Epidermal melanocyte (primary cell): ENCODE data around the gene EIF5.

Source experiments
- DNase-seq: peaks from one replicate; pipeline ENCODE4 v3.0.0; 2011; ENCODE audit warnings: low spot score; ENCODE audit not compliant: insufficient read length

The EIF5 gene

DNA sequence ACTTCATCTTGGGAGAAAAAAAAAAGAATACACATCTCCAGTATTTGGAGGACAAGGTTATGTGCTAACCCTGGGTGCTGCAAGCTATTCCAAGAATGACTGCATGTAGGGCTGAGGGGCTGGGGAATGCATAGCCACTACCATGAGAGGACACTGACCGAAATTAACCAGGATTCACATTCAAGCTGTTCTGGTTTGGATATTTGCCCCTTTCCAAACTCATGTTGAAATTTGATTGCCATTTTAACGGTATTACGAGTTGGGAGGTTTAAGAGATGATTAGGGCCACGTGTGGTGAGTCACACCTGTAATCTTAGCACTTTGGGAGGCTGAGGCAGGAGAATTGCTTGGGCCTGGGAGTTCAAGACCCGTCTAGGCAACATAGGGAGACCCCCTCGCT is 32.7 kb downstream of the EIF5 start:
- DNase-seq: no peak

DNA sequence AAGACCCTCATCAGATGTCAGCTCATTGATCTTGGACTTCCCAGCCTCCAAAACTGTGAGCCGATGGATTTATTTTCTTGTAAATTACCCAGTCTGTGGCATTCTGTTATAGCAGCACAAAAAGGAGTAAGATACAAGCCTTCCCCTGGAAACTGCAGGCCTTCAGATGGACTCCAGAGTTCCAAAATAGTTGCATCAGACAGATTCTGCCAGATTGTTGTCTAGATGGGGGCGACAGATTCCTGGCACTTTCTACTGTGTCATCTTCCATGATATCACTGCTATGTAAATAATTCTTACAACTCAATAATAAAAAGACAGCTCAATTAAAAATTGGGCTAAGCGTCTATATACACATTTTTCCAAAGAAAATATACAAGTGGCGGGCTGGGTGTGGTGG is 34.0 kb downstream of the EIF5 start:
- DNase-seq: no peak

DNA sequence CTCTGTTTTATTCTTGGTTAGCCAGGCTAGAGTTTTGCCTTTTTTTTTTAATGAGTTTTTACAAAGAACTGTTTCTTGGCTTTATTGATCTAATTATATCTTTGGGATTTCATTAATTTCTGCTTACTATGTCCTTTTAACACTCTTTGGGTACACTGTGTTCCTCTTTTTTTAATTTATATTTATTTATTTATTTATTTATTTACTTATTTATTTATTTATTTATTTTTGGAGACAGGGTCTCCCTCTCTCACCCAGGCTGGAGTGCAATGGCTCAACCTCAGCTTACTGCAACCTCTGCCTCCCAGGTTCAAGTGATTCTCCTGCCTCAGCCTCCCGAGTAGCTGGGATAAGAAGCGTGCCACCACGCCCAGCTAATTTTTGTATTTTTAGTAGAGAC is 36.0 kb downstream of the EIF5 start:
- no peak for DNase-seq

DNA sequence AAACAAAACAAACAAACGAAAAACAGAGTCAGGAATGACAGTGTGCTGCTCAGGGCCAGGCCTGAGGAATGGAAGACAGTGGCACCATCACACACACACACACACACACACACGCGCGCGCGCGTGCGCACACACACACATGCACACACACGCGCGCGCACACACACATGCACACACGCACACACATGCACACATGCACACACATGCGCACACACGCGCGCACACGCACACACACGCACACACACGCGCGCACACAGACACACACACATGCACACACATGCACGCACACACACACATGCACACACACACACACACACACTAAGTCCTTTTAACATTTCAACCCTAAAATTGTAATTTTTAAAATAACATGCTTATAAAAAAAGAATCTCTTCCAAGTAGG is 38.0 kb downstream of the EIF5 start:
- DNase-seq: no peak

DNA sequence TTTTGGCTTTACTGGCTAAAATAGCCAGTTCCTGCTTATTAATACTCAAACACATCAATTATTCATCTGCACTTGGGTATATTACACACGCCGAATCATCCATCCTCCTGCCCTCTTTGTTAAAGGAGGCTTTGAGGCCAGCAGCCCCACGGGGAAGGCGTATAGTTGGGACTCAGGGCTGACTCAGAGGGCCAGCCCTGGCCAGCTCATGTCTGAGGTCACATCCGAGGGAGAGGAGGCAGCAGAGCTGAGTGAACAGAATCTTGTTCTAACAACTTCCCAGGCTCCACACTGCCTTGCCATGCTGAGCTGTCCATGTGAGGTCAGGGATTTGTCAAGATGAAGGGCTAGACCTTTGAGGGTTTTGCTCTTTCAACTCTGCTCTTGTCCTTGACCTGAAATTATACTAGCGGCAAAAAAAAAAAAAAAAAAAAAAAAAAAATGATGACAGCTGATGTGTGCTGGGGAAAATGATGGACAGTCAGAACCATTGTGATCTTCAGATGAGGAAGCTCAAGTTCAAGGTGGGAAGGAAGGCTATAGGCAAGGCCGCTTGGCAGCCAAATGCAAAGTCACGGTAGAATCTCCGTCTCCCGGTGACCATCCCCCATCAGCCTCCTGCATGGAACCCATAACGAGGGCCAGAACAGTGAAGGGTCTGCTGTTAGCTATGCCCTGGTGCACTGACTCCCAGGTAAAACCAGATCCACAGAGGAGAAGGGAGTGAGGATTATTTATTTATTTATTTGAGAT is 38.7 kb downstream of the EIF5 start:
- no peak for DNase-seq

DNA sequence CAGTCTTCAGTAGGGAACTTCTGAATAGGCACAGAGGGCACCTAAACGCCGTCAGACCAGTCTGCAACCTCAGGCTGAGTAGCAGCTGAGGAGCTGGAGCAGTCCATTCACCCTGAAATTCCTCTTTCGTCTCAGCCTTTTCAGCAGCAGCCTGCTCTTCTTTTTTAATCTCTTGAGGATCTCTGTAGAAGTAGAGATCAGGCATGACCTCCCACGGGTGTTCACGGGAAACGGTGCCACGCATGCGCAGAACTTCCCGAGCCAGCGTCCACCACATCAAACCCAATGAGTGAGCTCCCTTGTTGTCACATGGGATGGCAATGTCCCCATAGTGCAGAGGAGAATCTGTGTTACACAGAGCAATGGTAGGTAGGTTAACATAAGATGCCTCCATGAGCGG is 40.1 kb downstream of the EIF5 start:
- no peak for DNase-seq

DNA sequence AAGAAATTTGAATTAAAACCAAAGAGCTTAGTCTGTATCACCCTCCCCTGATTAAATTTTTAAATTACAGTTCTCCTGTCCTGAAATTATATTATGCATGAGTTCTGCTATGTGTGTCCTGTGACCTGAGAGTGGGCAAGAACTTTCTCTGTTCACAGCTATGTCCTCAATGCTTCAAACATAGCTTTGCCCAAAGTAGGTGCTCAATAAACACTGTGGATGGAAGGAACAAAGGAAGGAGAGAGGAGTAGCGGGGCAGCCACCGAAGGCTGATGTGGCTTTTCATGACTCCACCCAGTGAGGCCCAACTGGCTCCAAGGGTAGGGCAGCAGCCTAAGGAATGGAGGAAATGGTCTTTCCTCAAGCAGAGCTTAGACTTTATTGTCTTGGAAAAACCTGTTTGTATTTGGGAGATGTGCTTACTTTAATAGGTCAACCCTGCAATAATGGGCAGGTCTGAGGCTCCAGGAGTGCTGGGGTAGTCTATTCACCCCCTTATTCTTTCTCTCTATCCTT is 43.5 kb downstream of the EIF5 start:
- DNase-seq: no peak

DNA sequence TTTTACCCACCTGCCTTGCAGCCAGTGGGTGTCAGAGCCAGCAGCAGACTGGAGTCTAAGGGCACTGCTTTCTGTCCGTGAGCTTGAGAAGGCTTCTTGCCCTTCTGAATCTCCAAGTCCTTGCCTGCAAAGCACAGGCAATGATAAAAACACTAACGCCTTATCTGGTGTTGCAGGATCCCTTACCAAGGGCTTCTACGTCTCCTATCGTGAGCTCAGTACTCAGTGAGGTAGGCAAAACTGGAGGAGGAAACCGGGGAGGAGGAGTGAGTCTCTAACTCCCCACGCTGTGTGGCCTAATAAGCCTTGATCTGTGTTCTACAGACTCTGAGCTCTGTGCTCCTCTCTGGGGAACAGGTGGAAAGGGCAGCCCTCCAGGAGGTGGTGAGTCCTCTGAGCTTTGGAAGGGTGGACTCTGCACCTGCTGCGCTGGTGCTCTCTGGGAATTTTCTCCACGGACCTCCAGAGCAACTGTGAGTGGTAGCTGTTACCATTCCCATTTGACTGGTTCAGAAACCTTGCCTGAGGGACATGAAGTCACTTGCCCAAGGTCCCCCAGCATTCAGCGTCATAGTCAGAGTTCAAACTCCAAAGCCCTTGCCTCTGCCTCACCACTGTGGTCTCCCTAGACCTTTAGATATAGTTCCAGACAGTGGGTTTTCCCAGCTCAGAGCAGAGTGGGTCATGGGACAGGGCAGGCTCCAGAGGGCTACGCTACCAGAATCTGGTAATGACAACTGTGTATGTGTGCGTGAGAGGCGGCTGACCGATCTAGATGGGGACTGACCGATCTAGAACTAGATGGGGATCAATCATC is 44.2 kb downstream of the EIF5 start:
- DNase-seq: no peak

DNA sequence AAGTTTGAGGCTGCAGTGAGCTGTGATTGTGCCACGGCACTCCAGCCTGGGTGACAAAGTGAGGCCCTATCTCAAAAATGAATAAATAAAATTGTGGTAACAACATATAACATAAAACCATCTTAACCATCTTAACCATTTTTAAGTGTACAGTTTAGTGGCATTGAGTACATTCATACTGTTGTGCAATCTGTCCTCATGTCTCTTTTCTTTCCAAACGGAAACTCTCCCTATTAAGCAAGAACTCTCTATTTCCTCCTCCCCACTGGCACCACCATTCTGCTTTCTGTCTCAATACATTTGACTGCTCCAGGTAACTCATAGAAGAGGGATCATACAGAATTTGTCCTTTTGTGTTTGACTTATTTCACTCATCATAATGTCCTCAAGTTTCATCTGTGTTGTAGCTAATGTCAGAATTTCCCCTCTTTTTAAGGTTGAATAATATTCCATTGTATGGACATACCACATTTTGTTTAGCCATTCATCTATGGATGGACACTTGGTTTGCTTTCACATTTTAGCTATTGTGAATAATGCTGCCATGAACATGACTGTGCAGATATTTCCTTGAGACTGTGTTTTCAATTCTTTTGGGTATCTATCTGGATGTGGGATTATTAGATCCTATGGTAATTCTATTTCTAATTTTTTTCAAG is 46.8 kb downstream of the EIF5 start:
- DNase-seq: no peak

DNA sequence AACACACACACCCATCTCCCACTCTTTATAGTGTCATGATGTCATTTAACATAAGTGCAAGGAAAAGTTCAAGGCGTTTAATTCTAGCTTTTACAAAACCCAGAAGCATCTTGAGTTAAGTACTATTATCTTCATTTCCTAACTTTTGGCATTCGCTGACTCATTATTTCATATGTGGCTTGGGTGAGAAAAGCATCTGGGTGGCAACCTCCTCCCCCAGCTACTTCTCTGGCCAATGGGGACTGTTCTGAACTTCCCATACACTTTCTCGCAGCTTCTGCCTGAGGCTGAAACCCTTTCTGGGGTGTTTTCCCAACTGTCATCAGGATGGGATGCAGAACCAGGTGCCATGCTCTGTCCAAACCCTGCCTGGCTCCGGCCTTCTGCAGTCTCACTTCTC is 48.3 kb downstream of the EIF5 start:
- DNase-seq: no peak

DNA sequence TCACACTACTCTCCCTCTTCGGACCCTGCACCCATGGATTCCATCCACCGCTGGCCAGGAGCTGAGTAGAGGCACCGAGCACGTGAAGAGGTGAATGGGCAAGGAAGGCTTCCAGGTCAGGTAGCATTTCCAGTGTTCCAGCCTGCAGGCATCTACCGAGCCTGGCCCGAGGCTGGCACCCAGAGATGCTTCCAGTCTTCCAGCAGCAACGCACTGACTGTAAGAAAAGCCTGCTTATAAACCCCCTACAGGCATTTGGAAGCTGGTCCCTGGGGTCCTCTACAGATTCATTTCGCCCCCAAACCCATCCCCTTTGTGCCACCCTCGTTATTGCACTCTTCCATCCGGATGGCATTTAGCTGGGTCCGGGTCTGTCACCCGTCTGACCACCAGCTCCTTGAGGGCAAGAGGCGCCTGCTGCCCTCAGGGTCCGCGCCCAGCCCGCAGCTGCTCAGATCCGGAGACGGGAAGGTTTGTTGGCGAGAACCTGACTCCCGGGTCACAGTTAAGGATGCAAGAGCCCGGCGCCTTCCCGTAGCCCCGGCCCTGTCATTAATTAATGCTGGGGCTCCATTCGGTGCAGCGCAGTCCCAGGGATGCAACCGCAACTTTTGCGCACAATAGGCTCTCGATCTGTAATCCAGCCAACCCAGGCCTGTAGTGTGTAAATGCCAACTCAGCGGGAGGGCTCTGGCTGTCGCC is 50.6 kb downstream of the EIF5 start:
- no peak for DNase-seq

DNA sequence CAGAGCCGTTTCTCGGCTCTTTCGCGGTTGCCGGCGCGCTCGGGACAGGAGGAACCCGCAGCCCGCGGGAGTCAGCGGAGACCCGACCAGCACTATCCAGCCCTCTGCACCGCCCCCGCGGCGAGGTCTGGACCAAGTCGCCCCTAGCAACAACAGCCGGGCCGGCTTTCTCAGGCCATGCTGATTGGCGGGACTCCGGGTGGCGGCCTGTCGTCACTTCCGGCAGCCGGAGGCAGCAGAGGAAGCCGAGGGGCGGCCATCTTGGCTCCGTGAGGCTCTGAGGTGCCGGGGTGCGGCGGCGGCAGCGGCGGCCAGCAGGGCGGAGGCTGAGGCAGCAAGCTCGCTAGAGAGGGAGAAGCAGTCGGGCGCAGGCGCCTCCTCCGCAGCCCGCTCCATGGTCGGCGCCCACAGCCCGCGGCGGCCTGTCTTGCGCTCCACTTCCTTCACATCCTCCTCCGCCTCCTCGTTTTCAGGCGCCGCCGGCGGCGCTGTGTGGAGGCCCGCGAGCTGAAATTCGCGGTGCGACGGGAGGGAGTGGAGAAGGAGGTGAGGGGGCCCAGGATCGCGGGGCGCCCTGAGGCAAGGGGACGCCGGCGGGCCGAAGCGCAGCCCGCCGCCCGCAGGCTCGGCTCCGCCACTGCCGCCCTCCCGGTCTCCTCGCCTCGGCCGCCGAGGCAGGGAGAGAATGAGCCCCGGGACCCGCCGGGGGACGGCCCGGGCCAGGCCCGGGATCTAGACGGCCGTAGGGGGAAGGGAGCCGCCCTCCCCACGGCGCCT is 51.3 kb downstream of the EIF5 start, which contains the start of gene MARK3:
TSS of gene MARK3 (plus strand) at position 264 of the 777 bp plus-strand sequence. CDS start 615 bp downstream, outside the sequence.
- DNase-seq: peak; percentile 92

DNA sequence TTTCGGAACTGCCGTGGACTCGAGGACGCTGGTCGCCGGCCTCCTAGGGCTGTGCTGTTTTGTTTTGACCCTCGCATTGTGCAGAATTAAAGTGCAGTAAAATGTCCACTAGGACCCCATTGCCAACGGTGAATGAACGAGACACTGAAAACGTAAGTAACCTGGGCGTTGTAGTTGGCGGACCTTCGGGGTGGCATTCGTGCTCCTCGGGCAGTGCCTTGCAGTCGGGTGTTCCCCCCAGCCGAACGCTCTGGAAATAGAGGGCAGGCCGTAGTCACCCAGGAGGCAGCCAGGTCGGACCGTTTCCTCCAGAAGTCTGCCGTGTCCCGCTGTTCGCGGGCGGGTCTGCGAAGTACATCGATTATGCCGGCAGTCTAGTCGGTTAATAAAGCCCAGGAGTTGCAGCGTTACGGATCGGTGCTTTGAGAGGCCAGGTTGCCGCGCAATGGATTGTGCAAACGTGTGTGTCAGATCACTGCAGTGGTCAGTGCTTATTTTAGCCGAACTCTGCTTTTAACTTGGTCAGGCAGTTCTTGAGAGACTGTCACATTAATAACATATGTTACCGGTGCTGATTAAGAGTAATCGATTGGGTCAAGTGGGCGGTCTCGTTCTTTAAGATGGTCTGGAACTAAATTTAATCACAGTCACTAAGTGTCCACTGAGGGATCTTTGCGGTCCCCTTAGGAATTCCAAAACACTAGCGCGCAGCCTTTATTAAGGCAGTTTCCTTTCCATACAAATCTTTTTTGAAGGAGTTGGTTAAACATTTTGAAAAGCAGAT is 52.1 kb downstream of the EIF5 start:
- no peak for DNase-seq

DNA sequence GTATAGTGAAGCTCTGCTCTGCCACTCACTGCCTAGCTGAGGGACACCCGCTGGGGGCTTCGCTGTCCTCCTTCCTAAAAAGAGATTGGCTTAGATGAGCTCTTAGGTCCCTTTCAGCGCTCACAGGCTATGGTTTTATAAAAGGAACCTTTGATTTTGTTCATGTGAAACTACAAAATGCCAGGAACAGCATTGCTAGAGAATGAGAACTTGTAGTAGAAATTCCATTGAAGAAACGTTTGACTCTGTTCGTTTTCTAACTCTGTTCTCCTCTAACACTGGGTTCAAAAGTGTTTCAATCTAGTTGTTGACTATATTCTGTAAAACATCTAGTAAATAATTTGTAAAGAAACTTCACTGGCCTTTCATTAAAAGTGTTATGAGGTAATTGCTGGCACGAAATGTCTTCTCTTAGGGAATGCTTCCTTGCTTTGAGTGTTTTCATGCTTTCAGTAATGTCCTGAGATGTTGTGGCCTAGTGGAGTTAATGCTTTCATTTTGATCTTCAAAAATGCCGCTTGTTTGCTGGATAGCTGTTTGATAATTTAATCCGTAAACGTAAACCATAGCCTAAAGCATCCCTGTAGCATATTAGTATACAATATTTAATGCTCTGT is 52.8 kb downstream of the EIF5 start:
- DNase-seq: no peak

DNA sequence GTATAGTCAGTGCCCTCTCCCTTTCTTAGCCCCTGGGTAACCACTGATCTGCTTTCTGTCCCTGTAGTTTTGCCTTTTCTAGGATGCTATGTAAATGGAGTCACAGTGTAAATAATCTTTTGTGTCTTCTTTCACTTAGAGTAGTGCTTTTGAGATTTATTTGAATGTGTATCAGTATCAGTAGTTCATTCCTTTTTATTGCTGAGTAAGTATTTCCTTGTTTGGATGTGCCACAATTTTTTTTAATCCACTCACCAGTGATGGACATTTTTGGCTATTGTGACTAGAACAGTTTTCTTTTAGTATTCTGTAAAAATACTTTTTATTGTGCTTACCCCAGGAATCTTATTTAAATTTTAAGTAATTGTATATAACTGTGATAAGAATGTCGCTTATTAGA is 54.6 kb downstream of the EIF5 start:
- DNase-seq: no peak

DNA sequence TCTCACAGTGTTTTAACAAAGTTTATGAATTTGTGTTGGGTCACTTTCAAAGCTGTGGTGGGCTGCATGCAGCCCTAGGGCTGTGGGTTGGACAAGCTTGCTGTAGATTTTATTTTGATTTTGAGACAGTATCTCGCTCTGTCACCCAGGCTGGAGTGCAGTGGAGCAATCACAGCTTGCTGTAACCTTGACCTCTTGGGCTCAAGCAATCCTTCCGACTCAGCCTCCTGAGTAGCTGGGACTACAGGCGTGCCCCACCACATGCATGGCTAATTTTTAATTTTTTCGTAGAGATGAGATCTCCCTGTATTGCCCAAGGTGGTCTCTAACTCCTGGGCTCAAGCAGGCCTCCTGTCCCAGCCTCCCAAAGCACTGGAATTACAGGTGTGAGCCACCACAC is 56.6 kb downstream of the EIF5 start:
- DNase-seq: no peak

DNA sequence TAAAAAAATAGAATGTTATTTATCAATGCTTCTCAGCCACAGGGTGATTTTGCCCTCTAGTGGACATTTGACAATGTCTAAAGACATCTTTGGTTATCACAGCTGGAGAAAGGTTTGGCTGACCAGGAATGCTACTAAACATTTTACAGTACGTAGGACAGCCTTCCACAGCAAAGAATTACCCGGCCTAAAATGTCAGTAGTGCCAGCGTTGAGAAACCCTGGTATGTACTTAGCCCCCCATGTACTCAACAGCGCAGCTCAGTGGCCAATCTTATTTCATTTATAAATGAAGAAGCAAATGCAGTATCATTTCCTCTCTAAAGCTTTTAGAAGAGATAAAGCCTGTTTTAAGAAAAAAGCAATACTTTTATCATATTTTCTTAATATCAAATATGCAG is 57.0 kb downstream of the EIF5 start:
- DNase-seq: no peak

DNA sequence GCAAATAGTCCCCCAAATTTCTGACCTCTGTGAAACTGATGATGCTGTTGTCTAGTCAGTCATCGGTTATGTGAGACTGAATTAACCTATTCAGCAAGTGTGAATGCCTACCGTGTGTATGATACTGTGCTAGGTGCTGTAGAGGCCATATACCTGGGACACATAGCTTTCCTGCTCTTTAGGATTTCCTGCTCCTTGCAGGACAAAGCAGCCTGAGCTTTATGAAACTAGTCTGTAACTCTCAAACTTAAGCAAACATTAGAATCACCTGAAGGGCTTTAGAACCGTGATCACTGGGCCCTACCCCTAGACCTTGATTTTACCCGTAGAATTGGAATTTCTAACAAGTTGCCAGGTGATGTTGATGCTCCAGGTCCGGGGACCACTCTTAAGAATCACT is 58.1 kb downstream of the EIF5 start:
- DNase-seq: no peak

DNA sequence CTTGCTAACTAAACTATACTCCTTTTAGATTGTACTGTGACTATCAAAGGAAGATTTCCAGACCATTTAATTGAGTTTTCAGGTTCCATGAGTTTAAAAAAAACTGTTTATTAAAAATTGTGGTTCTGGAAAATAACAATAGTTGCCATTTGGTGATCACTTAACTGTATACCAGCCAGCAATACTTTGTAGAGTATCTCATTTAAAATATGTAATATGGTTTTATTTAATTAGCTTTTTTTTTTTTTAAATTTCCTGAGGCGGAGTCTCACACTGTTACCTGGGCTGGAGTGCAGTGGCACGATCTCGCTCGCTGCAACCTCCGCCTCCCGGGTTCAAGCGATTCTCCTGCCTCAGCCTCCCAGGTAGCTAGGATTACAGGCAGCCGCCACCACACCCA is 58.5 kb downstream of the EIF5 start:
- DNase-seq: no peak
